Amniotic stem cell (primary cell): ENCODE measurements around the gene ENTR1.

ENCODE experiments used
- DNase-seq: peaks from one replicate; lab custom pipeline; 2025; lab: John Stamatoyannopoulos, UW

Gene ENTR1

DNA sequence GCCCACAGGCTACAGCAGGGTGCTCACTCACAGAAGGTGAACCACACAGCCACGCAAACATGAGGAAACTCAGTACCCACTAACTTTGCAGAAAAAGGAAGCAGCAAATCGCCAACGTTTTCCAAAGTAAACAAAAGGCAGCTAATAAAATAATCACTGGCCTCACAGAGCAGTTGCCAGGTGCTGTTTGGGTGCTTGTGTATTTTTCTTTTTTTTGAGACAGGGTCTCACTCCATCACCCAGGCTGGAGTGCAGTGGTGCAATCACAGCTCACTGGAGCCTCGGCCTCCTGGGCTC lies 14.2 kb downstream of the ENTR1 start:
- DNase-seq, result no peak

DNA sequence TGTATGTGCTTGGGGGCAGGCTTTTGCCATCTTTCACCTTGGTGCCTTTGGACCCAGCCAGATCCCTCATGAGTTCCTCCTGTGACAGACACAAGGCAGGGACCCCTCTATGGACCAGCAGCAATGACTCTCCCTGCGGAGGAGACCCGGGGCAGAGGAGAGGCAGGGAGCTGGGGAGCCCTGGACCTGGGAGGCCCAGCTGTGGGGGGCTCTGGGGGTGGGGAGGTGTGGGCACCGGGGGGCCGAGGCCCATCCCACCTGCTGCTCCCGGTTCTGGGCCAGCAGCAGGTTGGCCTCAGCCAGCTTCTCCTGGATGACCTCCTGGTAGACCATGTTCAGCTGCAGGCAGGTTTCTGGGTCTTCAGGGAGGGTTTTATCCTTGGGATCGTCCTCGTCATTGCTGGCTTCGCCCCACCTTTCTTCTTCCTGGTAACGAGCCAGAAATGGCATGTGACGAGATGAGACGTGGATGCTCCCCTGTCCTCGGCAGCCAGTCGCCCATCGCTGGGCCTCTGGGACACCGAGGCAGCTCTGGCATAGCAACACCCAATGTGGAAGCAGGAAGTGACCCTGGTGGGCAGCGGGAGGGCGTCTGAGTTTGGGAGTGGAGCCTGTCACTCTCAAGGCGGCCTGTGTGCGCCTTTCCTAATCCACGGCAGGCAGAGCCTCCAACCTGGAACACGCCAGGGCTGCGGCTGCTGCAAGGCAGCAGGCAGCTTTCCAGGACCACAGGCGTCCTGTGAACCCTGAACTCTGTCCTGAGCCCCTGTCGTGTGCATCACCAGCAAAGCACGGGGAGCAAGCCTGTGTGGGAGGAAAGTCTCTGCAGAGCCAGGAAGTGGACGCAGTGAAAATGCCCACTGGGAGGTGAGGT lies 14.8 kb downstream of the ENTR1 start:
- no peak for DNase-seq

DNA sequence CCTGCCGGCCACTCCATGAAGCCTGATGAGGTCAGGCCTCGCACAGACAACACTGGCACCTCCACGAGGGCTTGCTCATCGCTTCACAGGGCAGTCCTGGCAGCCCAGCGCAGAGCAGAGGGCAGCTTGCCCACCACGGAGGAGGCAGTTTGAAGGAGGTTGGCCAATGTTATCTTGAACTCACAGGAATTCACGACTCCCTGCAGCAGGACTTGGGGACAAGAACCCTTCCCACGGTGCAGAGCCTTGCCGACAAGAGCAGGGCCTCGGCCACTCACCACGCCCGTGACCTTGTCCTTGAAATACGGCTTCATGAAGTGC lies 15.4 kb downstream of the ENTR1 start:
- DNase-seq, result no peak

- DNase-seq, result no peak
Measured at GRCh38 chr9:136394312-136395019, 15.9 kb downstream of the ENTR1 start.

DNA sequence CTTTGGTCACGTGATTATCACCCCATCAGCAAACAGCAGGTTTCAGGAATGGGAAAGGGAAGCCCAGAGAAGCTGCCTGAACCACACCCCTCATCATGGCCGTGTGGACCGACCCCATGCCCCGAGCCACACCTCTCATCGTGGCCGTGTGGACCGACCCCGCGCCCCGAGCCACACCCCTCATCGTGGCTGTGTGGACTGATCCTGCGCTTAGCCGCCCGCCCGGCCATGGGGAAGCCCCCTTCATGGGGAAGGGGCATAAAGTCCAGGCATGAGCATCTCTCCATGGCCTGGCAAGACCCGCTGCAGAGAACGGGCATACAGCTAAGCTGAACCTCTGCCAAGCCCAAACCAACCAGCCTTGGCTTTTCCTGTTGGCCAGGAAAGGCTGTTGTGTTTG lies 16.9 kb downstream of the ENTR1 start:
- no peak for DNase-seq

DNA sequence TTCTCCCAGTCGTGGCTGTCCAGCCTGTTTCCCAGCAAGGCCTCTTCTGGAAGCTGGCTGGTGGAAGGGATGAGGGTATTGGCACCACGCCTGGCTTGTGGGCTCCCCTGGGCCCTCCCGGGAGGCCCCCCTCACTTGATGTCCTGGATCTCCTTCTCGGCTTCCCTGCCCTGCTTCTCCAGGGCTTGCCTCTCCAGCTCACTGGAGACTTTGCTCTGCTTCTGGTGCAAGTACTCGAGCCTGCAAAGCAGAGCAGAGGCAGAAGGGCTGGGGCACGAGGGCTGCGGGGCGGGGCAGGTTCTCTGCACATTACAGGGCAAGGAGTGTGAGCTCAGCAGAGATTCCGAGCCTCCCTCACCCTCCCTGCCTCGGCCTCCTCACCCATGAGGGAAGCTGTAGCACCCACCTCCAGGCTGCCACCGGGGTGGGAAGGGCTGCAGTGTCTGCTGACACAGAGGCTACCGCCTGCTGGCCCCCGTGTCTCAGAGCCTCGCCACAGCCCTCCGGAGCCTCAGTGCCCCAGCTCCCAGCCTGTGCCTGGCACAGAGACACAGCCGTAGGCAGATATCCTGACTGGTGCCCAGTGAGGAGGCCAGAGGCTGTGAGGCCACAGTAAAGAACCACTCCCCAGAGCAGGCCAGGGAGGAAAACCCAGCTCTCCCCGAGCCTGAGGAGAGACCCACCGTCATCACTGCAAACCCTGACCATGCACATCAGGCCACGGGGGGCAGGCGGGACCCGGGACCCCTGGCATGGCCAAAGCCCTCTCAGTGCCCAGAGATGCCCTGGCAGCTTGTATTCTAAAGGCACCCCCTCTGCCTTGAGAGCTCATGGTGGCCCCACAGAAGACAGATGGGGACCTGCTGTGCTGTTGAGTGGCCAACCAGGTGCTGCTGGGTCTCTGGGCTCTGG lies 17.6 kb downstream of the ENTR1 start:
- DNase-seq, result no peak

DNA sequence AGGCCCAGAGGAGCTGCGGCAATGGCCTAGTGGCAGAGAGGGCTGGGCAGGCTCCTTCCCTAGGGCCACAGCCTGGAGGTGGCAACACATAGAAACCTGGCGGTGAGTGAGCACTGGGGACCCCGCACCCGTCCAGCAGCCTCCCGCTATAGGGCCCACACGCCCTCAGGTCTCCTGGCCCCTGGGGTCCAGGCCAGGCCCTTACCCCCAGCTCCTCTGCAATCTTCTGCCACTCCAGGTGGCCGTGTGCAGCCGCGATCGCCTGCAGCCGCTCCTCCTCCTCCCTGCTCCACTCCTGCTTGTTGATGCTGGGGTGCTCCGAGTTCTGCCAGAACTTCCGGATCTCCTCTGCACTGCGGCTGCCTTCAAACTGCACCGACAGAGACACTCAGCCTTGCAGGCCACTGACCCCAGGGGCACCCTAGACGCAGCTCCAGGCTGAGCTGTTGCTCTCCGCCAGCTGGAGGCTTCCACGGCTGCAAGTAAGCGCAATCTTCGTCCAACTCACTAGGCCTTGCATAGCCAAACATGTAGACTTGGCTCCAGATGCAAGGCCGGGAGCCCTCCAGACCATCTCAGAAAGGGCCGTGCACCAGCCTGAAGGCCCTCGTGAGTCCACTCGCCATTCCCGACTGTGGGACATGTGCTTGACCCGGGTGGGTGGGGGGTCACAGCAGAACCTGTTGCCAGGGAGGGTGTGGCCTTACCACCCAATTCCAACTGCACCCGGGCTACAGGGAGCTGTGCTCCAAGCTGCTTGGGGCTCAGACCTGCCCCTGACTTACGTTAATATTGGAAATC lies 18.5 kb downstream of the ENTR1 start:
- no peak for DNase-seq

- DNase-seq, result no peak
Measured at GRCh38 chr9:136389396-136389795, 21.0 kb downstream of the ENTR1 start.

DNA sequence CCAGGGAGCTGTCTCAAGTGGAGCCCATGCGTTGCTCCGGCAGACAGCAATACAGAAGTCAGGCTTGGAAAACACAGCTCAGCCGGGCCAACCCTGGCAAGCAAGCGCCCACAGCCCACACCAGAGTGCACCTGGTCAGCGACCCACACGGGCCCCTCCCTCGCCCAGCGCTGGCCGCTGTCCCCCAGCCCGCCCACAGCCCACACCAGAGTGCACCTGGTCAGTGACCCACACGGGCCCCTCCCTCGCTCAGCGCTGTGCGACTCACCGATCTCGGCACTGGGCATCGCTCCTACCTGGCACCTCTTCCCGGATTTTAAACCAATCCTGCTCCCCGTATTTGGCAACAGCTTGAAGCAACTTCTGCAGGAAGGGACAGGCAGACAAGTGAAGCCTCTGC lies 23.2 kb downstream of the ENTR1 start:
- no peak for DNase-seq

DNA sequence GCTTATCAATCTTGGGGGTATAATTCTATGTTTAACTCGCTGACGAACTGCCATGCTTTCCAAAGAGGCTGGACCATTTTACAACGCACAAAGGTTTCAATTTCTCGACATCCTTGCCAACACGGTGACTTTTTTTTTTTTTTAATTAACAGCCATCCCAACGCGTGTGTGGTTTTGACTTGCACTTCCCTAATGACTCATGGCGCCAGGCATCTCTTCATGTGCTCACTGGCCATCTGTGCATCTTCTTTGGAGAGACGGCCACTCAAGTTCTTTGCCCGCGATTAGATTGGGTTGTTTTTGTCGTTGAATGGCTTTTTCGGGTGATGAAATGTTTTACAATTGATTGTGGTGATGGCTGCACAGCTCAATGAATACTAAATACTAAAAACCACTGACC lies 24.4 kb downstream of the ENTR1 start:
- DNase-seq, result no peak

DNA sequence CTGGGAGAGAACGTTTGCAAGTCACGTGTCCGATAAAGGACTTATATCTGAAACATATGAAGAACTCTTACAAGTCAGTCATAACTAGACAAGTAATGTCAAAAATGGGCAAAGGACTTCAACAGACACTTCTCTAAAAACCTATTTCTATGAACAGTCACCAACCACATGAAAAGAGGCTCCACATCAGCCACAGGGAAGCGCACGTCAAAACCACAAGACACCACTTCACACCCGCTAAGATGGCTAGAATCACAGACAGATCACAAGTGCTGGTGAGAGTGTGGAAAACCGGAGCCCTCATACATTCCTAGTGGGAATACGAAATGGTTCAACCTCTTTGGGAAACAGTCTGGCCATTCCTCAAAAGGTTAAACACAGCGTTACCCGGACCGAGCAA lies 25.4 kb downstream of the ENTR1 start:
- DNase-seq, result no peak

- no peak for DNase-seq
Measured at GRCh38 chr9:136383436-136383835, 27.0 kb downstream of the ENTR1 start.

GRCh38 chr9:136381966-136382513 lies 28.4 kb downstream of the ENTR1 start:
- DNase-seq, result no peak

GRCh38 chr9:136381311-136381710 lies 29.1 kb downstream of the ENTR1 start:
- no peak for DNase-seq

GRCh38 chr9:136380381-136380780 lies 30.0 kb downstream of the ENTR1 start:
- no peak for DNase-seq

- DNase-seq, result no peak
Measured at GRCh38 chr9:136379891-136380290, 30.5 kb downstream of the ENTR1 start.

DNA sequence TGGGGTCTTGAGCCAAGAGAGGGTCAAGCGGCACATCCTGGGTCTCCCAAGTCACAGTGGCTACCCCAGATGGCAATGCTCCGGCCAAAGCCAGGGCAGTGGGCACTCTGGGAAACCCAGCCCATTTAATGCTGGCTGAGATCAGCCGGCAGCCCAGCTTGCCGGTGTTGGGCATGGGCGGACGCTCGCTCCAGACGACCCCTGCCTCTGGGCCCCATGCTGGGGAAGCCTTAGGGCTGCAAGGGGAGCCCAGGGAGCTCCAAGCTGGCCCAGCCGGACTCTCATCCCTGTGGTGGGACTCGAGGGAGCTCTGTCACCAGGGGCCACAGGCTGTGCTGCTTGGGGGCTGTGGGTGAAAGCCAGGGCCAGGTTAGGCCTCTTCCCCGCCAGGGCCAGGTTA lies 31.0 kb downstream of the ENTR1 start:
- no peak for DNase-seq

GRCh38 chr9:136379003-136379287 lies 31.5 kb downstream of the ENTR1 start:
- no peak for DNase-seq

DNA sequence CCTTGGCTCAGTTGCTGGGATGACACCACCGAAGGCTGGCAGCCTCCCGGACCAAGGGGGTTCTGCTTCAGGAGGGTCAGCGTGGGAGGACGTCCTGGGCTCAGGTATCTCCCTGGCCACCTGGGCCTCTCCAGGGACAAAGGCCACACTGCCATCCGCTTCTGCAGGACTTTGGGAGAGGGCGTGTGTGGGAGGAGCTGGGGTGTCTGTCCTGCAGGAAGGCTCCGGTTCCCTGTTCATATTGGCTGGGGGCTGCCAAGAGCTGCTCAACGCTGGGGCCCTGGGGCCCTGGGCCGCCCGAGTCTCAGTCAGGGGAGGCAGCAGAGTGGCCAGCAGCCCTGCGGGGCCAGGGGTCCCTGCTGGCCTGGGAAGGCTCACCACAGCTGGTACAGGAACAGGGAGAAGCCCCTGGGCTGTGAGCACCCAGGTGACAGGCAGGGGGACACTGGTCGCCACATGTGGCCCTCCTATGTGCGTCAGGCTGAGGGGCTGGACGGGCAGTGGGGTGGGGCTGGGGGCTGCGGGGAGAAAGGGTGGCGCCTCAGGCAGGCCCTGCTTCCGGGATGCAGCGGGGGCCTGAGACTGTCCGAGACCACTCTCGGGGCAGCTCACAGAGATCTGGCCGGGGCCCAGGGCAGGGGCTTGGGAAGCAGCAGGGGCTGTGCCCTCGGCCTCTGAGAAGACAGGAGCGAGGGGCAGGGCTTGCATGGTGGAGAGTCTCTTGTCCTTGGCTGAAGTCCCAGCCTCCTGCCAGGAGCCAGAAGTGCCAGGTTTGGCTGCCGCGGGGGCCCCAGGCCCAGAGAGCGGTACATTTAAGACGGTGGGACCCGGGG lies 32.0 kb downstream of the ENTR1 start:
- no peak for DNase-seq

DNA sequence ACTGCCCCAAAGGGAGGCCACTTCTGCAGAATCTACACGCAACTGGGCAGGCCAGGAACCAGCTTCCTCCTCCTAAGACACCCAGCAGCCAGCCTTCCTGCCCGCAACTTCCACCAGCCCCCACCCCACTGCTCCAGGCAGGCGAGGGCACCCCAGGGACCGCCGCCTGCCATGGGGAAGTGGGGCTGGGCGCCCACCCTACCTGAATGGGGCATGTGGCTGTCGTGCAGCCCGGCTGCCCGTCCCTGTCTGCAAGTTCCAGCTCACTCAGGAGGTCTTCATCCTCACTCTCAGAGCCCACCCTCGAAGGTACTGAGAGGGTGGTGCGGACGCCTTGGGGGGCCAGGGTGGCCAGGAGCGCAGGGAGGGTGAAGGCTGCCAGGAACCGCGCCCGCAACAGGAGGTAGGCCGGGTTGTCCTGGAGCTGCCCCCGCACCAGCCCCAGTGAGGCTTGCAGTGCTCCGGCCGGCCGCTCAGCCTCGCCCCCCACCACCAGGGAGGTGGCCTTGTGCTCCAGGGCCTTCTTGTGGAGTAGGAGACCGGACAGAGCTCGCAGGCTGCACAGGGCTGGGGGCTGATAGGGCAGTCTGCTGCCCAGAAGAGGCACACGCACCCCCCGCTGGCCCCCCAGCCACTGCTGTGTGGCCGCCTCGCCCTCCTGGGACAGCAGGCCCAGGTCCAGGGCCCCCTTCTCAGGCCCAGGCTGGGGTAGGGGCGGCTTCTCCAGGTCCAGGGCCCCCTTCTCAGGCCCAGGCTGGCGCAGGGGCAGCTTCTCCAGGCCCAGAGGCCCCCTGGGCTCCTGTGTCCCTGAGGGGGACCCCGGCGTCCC lies 32.9 kb downstream of the ENTR1 start:
- DNase-seq, result no peak
